Fibroblast of lung (primary cell): ENCODE measurements around the gene FADS2. TPM values are rescaled to one million over a fixed set of nuclear protein-coding genes. Genes with fewer than 3 reads are reported as not detected.

Experiments used
- DNase-seq, 2 donors: peaks; one replicate each; pipeline versions ENCODE4 v3.0.0 to v3.0.0-alpha.2; 2010; ENCODE audit warnings: low read depth in 2 of 2
- H2AFZ ChIP-seq: 2 replicates; pipeline ENCODE4 v1.5.1; 2012; ENCODE audit warnings: low read length, control low read depth, inconsistent platforms
- H3K27ac ChIP-seq: 2 replicates; pipeline ENCODE4 v1.5.1; 2011; ENCODE audit warnings: low read length, control low read depth; ENCODE audit not compliant: insufficient read depth
- H3K27me3 ChIP-seq: 2 replicates; pipeline ENCODE4 v1.5.1; 2011; ENCODE audit warnings: mild to moderate bottlenecking, low read length; ENCODE audit not compliant: control insufficient read depth, insufficient read depth
- H3K36me3 ChIP-seq: 2 replicates; pipeline ENCODE4 v1.5.1; 2011; ENCODE audit warnings: low read length; ENCODE audit not compliant: control insufficient read depth, insufficient read depth
- H3K4me1 ChIP-seq: 2 replicates; pipeline ENCODE4 v1.5.1; 2011; ENCODE audit warnings: low read length; ENCODE audit not compliant: control insufficient read depth, insufficient read depth; ENCODE audit errors: extremely low read depth
- H3K4me2 ChIP-seq: 2 replicates; pipeline ENCODE4 v1.5.1; 2011; ENCODE audit warnings: low read length, control low read depth; ENCODE audit not compliant: insufficient read depth; ENCODE audit errors: extremely low read depth
- H3K4me3 ChIP-seq, 4 experiments: fragments of 200-600 bp in 1 of 4; sonication (generic) in 1 of 4; replicated peaks in 1 of 4; 2 replicates each; pipeline ENCODE4 v1.5.1; 2011 to 2016; ENCODE audit warnings: low read length in 4 of 4, low read depth in 3 of 4, mild to moderate bottlenecking in 3 of 4, control low read depth in 2 of 4, inconsistent platforms in 1 of 4, mixed read lengths in 1 of 4; ENCODE audit not compliant: insufficient read depth in 1 of 4; ENCODE audit errors: control extremely low read depth in 1 of 4
- H3K79me2 ChIP-seq: 2 replicates; pipeline ENCODE4 v1.5.1; 2012; ENCODE audit warnings: mild to moderate bottlenecking, low read length, inconsistent platforms; ENCODE audit not compliant: control insufficient read depth, insufficient read depth
- H3K9ac ChIP-seq: 2 replicates; pipeline ENCODE4 v1.5.1; 2011; ENCODE audit warnings: mild to moderate bottlenecking, low read length, control low read depth; ENCODE audit not compliant: insufficient read depth
- H3K9me3 ChIP-seq: 2 replicates; pipeline ENCODE4 v1.5.1; 2012; ENCODE audit warnings: low read depth, low read length; ENCODE audit not compliant: control insufficient read depth, insufficient read depth
- H4K20me1 ChIP-seq: 2 replicates; pipeline ENCODE4 v1.5.1; 2011; ENCODE audit warnings: low read length; ENCODE audit not compliant: control insufficient read depth, insufficient read depth; ENCODE audit errors: extremely low read depth
- CTCF ChIP-seq, 2 donors: IDR thresholded peaks in 1 of 2; conservative IDR thresholded peaks in 1 of 2; 1 replicate in 1 of 2; 2 replicates in 1 of 2; pipeline ENCODE4 v1.5.1; 2011 to 2012; ENCODE audit warnings: low read length in 2 of 2, control low read depth in 1 of 2, inconsistent platforms in 1 of 2, low read depth in 1 of 2, mild to moderate bottlenecking in 1 of 2
- EZH2 ChIP-seq: IDR thresholded peaks from 2 replicates; pipeline ENCODE4 v1.5.1; 2012; ENCODE audit warnings: low read length, control low read depth, mild to moderate bottlenecking; ENCODE audit errors: missing control alignments
- polyA plus RNA-seq, 2 donors: library from polyadenylated mRNA; depleted of rRNA in 1 of 2; stranded (reverse) in 1 of 2; unstranded in 1 of 2; fragments of >200 nt; gene quantifications; 2 replicates each; pipeline ENCODE4 v1.2.1, GENCODE V29; 2011 to 2012; ENCODE audit warnings: missing spikeins in 1 of 2
- total RNA-seq: library from RNA; depleted of rRNA; stranded (reverse); fragments of >200 nt; gene quantifications from 2 replicates; pipeline ENCODE4 v1.2.1, GENCODE V29; 2014

Gene FADS2
- total and polyA plus RNA-seq, 2 donors (not counting 1 experiment from before 2014, with no cell fraction given): 418 to 932 TPM

GRCh38 chr11:61896665-61897386 is 68.7 kb downstream of the FADS2 start:
- H4K20me1 ChIP-seq: no peaks in the 10 kb centered on the region
- no peak for TF ChIP-seq EZH2
- no peak for TF ChIP-seq CTCF (conservative IDR thresholded peaks at IDR 0.05 in 1 of 2, IDR thresholded peaks at IDR 0.05 in 1 of 2; ENCODE audit: low read depth in 1 of 2, low read length in 2 of 2)
- peaks cover 2% of the 10 kb centered on the region for H3K36me3 ChIP-seq
- H2AFZ ChIP-seq: no peak overlapping the region
- H3K4me2 ChIP-seq: no peak overlapping the region
- no peak for DNase-seq
- no peak overlapping the region for H3K27ac ChIP-seq
- no peaks in the 10 kb centered on the region for H3K4me1 ChIP-seq
- no peaks in the 10 kb centered on the region for H3K27me3 ChIP-seq
- no peaks in the 10 kb centered on the region for H3K9me3 ChIP-seq
- no peak overlapping the region for H3K4me3 ChIP-seq
- no peaks in the 10 kb centered on the region for H3K79me2 ChIP-seq
- H3K9ac ChIP-seq: no peak overlapping the region

GRCh38 chr11:61897387-61898246 is 69.5 kb downstream of the FADS2 start:
- Histone ChIP-seq H3K27me3 (no peaks in the 10 kb centered on the region), H3K9me3 (no peaks in the 10 kb centered on the region), H3K4me1 (no peaks in the 10 kb centered on the region), H3K9ac (no peak overlapping the region), H3K79me2 (no peaks in the 10 kb centered on the region), H3K36me3 (peaks cover 2% of the 10 kb centered on the region), H2AFZ (no peak overlapping the region), H3K4me3 (no peak overlapping the region), H4K20me1 (no peaks in the 10 kb centered on the region), H3K4me2 (no peak overlapping the region), H3K27ac (no peak overlapping the region)
- TF ChIP-seq EZH2 (no peak), CTCF (conservative IDR thresholded peaks at IDR 0.05 in 1 of 2, IDR thresholded peaks at IDR 0.05 in 1 of 2; ENCODE audit: low read depth in 1 of 2, low read length in 2 of 2) (peak; percentile 70 to 89)
- peak; percentile 20 to 67 for DNase-seq

- no peaks in the 10 kb centered on the region for H3K4me1 ChIP-seq
- H3K4me3 ChIP-seq: no peak overlapping the region
- no peak for DNase-seq
- H3K4me2 ChIP-seq: no peak overlapping the region
- peaks cover 2% of the 10 kb centered on the region for H3K36me3 ChIP-seq
- no peaks in the 10 kb centered on the region for H3K79me2 ChIP-seq
- H3K27me3 ChIP-seq: no peaks in the 10 kb centered on the region
- no peaks in the 10 kb centered on the region for H4K20me1 ChIP-seq
- no peaks in the 10 kb centered on the region for H3K9me3 ChIP-seq
- H2AFZ ChIP-seq: no peak overlapping the region
- H3K27ac ChIP-seq: no peak overlapping the region
- H3K9ac ChIP-seq: no peak overlapping the region
- TF ChIP-seq EZH2 (no peak), CTCF (conservative IDR thresholded peaks at IDR 0.05 in 1 of 2, IDR thresholded peaks at IDR 0.05 in 1 of 2; ENCODE audit: low read depth in 1 of 2, low read length in 2 of 2) (no peak)
Measured at GRCh38 chr11:61898247-61898582, 70.1 kb downstream of the FADS2 start.
